HG03521 (cell line): ENCODE measurements around the gene ATXN7L1.
"Not testable (repeated sequence)": the region's sequence is repeated elsewhere in the genome, so short reads cannot be mapped to it uniquely, and the experiment has no call there.

ENCODE experiments used
- ATAC-seq: cut with Tn5 transposase; IDR thresholded peaks from one replicate; pipeline ENCODE4 v1.9.1; 2021; ENCODE audit warnings: mild to moderate bottlenecking, moderate library complexity; ENCODE audit not compliant: unreplicated experiment

ATXN7L1 gene

DNA sequence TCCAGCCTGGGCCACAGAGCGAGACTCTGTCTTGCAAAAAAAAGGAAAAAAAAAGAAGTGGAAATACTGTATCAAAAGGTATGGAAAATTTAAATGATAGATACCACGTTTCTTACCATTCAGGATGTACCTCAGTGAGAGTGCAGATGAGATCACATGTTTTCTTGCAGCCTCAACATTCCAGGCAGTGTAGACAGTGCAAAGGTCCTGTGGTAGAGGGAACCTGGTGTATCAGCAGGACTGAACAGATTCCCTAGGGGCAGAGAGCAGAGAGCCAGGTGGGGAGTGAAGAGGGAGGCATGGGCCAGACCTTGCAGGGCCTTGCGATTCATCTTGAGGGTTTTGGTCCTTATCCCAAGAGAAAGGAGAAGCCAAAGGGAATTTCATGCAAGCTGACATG, 17.7 kb upstream of the ATXN7L1 start:
- no peak for ATAC-seq

DNA sequence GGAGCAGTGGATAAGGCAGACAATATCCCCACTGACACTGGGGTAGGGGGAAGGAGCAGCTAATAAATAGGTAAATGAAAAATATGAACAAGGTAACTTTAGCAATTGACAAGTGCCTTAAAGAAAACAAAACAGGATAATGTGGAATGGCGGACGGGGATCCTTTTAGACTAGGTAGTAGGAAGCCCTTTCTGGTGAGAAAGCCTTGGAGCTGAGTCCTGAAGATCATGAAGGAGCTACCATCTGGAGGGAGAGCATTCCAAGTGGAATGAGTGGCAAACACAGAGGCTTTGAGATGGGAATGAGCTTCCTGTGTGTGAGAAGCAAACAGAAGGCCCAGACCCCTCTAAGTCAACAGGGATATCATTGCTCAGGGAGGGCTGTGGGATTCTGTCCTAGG, 16.0 kb upstream of the ATXN7L1 start:
- ATAC-seq: no peak

DNA sequence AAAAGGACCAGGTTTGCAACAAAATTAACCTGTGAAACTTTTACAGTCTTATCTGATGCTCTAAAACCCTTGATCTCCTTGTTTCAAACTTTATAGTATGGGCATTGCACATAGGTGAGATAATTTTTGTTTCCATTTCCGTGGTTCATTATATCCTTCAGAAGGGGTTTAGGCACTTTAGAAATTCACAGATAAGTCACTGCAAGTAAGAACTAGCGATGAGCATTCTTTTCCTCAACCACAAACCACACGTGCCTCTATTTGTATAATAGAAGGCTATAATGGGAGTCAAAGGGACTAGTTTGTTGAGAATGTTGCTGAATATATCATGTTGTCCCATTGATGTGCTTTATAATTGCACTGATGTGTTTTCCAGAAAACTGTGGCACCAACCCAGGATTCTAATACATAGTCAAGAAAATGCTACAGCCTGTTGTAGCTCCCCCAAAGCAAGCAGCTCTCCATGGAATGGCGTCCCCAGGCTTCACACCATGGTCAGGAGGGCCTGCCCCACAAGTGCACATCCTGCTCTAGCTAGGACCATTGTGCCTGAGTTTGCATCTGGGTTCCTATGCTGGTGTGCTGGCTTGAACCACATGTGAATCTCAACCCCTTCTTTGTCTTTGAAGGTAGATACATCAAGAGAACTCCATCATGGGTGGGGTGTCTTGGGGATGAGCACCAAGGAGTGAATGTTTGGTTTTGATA, 14.0 kb upstream of the ATXN7L1 start:
- no peak for ATAC-seq

DNA sequence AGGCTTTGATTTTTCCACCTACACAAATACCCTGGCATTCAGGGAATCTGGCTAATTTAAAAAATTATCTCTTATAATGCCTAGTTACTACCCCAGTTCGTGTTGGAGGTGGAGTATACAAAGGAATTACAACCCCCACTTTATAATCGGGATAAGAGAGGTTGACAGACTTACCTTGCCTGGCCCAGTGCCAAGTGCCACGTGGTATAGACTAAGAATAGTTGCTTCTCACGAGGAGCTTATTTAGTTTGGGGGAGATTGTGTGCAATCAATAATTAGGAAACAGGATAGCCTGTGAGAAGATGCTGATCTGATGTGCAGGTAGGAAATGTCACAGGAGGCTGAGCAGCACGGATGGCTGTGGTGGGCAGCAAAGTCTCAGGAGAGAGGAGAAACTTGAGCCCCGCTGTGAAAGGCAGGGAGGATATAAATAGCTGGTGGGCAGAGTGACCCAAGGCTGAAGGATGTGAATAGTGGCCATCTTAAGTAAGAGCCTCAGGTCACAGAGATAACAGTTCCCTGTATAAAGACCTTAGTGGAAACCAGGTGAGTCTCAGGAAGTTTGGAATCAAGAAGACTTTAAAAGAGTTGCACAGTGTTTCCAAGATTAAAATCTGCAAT, 11.3 kb upstream of the ATXN7L1 start:
- no peak for ATAC-seq

DNA sequence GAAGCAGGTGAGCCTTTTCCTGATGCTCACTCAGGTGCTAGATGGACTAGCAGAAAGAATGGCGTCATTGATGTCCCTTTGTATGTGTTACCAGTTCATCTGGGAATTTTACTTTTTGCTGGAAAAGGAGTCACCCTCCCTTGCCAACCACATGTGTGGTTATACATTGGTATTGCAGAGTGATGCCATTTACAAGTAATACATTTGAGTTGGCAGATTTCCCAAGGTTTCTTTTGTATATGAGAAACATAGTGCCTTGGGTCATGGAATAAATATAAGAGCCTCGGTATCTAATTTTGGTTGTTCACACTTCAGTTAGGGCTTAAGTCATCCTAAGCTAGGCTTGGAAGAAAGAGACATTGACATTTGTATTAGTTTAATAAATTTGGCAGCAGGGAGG, 10.4 kb upstream of the ATXN7L1 start:
- ATAC-seq: no peak

DNA sequence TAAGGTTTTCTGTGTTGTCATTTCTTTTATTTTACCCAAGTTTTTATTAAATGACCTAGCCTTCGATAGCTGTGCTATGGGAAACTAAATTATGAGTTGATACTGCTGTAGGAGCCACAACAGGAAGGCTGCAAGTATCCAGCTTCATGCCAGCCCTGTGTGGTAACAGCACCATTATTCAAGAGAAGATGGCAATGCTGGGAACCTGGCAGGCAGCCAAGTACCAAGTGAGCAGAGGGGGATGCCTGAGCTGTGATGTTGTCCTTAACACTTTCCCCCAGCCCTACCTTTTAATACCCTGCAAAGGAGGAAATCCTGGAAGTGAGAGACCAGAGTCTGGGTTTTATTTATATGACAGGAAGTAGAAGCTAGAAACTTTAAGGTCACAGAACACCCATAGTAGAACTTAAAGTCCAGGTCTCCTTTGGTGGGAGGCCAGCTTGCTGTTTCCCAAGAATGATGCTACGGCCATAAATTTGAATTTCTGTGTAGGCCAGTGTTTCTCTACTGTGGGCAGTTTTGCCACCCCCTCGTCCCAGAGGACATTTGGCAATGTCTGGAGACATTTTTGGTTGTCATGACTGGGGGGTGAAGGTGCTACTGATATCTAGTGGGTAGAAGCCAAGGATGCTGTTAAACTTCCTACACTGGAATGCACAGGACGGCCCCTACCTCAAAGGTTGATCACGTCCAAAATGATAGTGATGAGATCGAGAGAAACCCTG, 9.2 kb upstream of the ATXN7L1 start:
- no peak for ATAC-seq

DNA sequence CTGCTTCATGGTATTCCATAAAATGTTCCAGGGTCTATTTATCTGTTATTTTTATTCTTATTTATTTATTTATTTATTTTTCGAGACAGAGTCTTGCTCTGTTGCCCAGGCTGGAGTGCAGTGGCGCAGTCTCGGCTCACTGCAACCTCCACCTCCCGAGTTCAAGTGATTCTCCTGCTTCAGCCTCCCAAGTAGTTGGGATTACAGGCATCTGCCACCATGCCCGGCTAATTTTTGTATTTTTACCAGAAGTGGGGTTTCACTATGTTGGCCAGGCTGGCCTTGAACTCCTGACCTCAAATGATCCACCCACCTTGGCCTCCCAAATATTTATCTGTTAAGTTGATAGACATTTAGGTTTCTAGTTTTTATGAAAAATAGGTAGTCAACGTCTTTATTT, 6.8 kb upstream of the ATXN7L1 start:
- ATAC-seq: not testable (repeated sequence)

DNA sequence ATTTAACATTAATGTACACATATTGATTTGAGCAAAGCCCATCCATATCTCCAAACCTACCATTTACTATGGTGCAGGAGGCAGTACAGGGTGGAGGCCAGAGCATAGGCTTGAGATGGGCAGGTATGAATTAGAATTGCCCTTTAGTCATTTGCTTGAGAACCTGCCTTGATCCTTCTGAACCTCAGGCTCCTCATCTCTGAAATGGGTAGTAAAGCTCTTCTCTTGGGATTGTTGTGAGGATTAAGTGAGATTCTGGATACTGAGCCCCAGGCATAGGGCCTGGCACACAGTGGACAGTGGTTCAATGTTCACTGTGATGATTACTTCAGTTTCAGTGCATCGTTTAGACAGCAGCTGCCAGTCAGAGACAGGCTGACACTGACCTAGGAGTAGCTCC, 5.0 kb upstream of the ATXN7L1 start:
- ATAC-seq: no peak

DNA sequence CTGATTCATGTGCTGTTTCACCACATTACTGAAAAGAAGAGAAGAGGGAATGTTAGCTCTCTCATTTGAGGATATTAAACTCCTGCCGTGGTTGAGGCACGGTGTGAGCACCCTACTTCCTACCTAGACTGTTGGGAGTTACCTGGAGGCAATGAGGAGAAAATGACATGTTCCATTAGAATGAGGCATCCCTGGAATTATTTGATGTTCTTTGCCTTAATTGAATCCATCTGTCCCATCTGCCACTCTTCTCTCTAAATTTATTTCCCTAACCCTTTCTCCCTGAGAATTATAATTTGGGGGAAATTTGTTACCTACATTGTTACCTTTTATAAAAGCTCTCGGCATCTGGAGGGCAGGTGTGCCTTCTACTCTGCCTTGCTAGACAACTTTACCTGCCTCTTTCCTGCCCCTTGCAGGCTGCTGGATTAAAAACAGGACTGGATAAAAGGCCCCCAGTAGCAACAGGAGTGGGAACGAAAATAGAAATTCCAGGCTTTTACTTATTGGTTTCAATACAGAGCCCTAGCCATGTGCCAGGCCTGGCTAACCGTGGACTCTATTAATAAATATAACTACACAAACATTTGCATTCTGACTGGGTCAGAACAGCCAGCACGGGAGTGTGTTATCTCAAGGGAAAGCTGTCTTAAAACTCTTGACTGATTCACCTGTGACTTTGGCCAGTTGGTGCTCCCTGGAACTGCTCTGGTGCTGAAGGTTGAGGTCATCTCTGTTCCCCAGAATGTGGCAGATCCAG, 4.4 kb upstream of the ATXN7L1 start:
- no peak for ATAC-seq

DNA sequence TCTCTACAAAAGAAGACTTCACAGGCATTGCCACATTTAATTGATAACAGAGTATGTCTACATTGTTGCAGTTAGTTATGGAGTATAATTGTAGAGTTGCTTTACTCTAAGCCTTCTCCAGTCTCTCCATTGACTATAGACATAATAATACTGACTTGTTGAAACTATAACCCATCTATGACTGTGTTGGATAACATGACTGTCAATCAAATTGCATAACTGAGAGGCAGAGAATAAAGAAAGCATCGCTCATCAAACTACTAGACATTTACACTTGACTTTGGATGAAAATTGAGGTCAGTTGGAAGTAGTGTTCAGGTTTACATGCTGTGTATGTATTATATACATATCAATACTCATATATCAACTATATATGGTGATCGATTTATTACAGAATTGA, 3.4 kb upstream of the ATXN7L1 start:
- no peak for ATAC-seq

DNA sequence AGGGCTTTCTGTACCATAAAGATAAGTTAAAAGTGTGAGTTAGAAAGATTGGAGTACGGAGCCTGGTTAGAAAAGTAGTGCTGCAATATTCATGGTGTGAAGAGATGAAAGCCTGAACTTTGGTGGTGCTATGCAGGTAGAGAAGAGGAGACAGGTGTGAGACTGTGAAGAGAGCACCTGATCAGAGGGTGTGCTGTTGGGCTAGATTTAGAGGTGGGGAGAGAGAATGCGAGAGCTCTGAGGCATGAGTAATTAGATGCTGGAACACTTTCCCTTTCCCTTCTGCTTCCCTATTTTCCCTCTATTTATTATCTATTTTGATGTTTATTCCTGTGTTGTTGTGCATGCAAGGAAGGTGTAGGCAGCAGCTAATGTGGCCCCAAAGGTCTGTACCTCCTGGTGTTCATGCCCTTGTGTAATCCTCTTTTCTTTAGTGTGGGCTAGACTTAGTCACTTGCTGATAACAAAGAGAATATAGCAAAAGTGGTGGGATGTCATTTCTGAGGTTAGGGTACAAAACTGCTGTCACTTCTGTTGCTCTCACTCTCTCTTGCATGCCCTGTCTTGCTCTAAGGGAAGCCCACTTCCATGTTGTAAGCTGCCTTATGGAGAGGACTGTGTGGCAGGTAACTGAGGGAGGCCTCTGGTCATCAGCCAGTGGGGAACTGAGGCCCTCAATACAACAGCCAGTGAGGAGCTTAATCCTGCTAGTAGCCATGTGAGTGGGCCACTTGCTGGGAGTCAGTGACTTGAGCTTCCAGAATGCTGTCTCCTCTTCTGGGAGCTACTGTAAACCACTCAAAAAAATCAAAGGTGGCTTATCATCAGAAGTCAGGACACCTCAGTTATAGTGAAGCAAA, 2.6 kb upstream of the ATXN7L1 start:
- no peak for ATAC-seq

DNA sequence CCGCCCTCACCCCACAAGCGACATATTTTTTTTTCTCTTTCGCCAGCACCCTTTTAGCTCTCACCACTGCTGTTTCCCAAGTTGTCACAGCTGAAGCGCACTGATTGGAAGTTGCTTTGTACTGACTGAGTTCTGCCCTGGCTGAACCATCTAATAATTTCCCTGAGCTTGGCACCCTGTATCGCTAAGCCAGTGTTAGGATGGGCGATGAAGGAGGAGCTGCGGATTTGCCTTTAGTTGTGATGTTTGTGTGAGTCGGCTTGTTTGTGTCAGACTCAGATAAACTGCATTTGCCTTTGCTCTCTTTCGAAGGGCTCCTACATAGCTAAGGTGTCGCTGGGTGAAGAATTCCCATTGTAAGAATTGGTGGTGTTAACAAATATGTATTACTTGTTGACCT, 1.3 kb upstream of the ATXN7L1 start:
- ATAC-seq: no peak

DNA sequence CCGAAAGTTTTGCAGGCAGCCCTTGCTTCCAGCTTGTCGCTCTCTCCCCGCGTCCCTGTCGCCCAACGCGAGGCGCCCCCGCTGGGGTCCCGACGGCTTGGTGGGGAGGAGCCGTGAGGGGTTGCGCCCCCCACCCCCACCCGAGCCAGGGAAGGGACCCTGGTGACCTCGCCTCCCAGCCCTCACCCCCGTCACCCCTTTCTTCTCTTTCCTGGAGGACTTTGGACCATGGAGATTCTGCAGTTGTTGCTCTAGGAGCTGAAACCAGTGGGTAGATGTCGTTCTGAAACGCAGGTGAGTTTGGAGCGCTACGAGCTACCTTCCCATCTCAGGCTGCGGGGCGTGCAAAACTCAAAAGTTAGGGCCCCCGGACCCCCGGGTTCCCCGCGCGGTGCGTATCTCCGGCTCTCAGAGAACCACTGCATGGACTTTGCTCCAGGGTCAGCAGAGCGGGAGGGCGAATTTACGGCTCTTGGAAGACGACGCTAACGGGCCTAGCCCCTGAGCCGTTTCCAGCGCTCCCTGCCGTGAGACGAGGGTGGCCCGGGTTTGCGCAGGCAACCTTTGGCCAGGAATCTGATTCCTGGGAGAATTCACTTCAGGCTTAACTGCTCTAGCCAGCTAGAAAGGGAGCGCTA, 684 bp upstream of the ATXN7L1 start:
- no peak for ATAC-seq

DNA sequence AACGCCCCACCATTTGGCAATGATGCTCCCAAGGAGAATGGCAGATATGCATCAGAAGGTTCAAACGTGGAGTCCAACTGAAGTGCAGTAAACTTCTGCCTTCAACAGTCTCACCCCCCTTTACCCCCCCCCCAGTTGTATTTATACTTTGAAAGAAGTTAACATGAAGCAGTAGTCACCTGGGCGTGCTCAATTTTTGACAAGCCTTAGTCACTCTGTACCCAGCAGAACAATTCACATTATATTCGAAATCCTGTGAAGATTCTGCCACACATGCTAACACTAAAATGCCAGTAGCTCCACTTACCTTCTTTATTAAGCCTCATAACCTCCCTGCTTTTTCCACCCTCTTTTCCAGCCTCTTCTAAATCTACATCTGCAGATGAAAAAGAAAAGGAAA, 894 bp downstream of the ATXN7L1 start:
- no peak for ATAC-seq

DNA sequence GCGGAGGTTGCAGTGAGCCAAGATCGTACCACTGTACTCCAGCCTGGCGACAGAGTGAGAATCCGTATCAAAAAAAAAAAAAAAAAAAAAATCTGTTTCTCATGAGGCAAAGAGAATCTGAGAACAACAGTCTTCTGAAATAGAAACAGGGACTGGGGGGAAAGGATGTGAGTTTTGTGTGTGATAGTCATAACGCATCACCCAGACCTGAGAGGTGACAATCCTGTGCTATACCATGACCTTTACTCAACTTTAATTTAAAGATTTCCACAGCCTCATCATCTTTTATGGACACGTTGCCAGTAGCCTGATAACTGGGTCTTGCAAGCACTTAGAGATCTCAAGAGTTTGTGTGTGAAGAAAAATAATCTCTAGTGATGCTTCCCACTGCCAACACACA, 2.3 kb downstream of the ATXN7L1 start:
- ATAC-seq: no peak

DNA sequence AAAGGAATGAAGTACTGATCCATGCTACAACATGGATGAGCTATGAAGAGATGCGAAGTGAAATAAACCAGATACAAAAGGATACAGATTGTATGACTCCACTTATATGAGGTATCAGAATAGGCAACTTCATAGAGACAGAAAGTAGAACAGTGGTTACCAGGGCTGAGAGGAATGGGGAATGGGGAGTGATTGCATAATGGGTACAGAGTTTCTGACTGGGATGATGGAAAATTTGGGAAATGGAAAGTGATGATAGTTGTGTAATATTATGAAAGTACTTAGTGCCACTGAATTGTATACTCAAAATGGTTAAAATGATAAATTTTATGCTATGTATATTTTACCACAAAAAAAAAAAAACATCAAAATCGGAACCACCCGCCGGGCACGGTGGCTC, 3.9 kb downstream of the ATXN7L1 start:
- no peak for ATAC-seq

DNA sequence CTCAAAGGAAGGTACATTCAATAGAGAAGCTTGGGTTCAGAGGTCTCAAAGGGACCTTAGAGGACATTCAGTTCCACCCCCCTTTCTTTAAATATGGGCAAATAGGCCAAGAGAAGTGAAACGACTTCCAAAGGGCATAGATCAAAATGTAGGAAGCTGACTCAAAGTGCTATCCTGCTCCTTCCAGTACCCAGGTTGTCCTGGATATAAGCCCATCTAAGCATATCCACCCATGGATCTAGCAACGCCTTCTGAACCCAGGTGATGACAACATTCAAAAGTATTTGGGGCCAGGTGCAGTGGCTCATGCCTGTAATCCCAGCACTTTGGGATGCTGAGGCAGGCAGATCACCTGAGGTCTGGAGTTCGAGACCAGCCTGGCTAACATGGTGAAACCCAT, 5.3 kb downstream of the ATXN7L1 start:
- ATAC-seq: no peak

DNA sequence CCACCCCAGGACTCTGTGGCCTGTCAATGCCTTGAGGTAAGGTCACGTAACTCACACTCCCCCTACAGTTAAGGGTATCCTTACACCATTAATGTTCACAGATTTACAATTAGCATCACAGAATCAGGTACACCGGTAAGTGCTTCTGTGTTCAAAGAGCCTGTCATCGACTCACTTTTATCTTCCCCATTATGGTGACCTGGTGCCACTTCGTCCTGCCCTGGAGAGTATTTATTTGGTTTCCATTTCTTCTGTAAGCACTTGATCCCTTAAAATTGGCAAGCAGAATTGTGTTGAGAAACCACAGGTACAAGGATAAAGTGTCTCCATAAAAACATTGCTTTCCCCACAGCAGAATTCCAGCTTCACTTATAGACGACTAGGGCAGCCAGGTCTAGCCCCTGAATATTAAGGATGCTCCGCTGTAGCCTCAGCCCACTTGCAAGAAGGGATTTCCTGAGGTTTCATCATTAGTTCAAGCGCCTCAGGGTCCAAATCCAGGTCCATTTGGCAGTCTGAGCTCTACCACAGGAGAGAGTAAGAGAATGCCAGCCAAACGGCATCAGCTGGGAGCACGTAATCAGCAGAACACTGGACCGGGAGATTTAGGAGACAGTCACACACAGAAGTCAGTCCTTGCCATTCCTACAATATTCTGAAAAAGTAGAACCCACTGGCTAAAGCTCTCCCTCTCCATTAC, 10.1 kb downstream of the ATXN7L1 start:
- ATAC-seq: no peak

DNA sequence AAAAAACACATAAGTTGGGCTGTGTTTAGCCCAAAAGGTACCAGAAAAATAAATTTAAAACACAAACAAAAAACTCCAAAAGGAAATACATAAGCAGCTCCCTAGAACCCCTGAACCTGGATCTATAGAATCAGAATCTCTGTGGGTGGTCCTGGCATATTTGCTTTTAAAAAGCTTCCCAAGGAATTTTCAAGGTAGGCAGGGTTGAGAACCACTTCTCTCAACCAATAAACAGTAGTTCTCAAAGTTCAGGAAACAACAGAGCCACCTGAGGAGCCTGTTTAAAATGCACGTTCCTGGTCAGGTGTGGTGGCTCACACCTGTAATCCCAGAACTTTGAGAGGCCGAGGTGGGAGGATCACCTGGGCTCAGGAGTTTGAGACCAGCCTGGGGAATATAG, 12.5 kb downstream of the ATXN7L1 start:
- no peak for ATAC-seq

DNA sequence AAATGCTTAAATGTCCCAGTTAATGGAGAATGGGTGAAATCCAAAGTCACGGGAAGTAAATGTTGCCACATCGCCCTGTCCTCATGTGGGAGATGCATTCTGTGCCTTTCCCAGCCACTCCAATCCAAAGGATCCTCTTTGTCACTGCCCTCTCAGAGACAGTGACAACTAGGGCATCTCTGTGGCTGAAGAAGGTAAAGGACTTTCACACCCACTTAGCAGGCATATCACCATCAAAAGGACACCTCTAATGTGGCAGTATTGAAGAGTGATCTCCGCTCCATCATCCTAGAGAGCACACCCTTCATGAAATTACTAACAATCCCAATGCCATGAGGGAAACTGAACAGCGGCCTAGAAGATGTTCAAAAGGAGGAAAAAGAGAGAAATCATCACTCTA, 13.6 kb downstream of the ATXN7L1 start:
- ATAC-seq: no peak
